HG03025 (cell line): ENCODE data around the gene OPCML.

ENCODE experiments used
- ATAC-seq: cut with Tn5 transposase; IDR thresholded peaks from one replicate; pipeline ENCODE4 v1.9.1; 2021; ENCODE audit warnings: mild to moderate bottlenecking, moderate library complexity; ENCODE audit not compliant: unreplicated experiment, low FRiP score

Gene OPCML

GRCh38 chr11:133011604-133012003 lies 520.7 kb downstream of the OPCML start:
- ATAC-seq = no peak

GRCh38 chr11:133007027-133007584 lies 525.2 kb downstream of the OPCML start:
- ATAC-seq = no peak

GRCh38 chr11:133004369-133004768 lies 527.9 kb downstream of the OPCML start:
- no peak for ATAC-seq

GRCh38 chr11:132999516-132999915 lies 532.8 kb downstream of the OPCML start:
- ATAC-seq = no peak

GRCh38 chr11:132999031-132999430 lies 533.3 kb downstream of the OPCML start:
- ATAC-seq = no peak

- ATAC-seq = no peak
Observed at GRCh38 chr11:132997396-132997795, 534.9 kb downstream of the OPCML start.

GRCh38 chr11:132994966-132995365 lies 537.3 kb downstream of the OPCML start:
- no peak for ATAC-seq

GRCh38 chr11:132993991-132994502 lies 538.3 kb downstream of the OPCML start:
- ATAC-seq = no peak

GRCh38 chr11:132992838-132993631 lies 539.3 kb downstream of the OPCML start:
- ATAC-seq = no peak

- no peak for ATAC-seq
Observed at GRCh38 chr11:132988411-132988810, 543.9 kb downstream of the OPCML start.

GRCh38 chr11:132987936-132988335 lies 544.4 kb downstream of the OPCML start:
- ATAC-seq = no peak

- no peak for ATAC-seq
Observed at GRCh38 chr11:132983641-132983978, 548.7 kb downstream of the OPCML start.

GRCh38 chr11:132982772-132983640 lies 549.3 kb downstream of the OPCML start:
- no peak for ATAC-seq

GRCh38 chr11:132981131-132981956 lies 551.0 kb downstream of the OPCML start:
- no peak for ATAC-seq

GRCh38 chr11:132980670-132981069 lies 551.6 kb downstream of the OPCML start:
- no peak for ATAC-seq

- ATAC-seq = no peak
Observed at GRCh38 chr11:132977746-132978145, 554.6 kb downstream of the OPCML start.

- ATAC-seq = no peak
Observed at GRCh38 chr11:132977241-132977640, 555.1 kb downstream of the OPCML start.

- no peak for ATAC-seq
Observed at GRCh38 chr11:132976115-132976514, 556.2 kb downstream of the OPCML start.

GRCh38 chr11:132973686-132974085 lies 558.6 kb downstream of the OPCML start:
- ATAC-seq = no peak

GRCh38 chr11:132972565-132972964 lies 559.7 kb downstream of the OPCML start:
- ATAC-seq = no peak
